ENCODE measurements around the gene DSG1.

- TF ChIP-seq CREB5 (CRISPR knock-in tag; IDR thresholded peaks at IDR 0.05; ENCODE audit: low read depth) (no peak), POU6F1 (CRISPR knock-in tag; IDR thresholded peaks at IDR 0.05; ENCODE audit: borderline replicate concordance, low read depth) (no peak), ZNF70 (CRISPR knock-in tag; IDR thresholded peaks at IDR 0.05) (no peak), RARB (CRISPR knock-in tag; IDR thresholded peaks at IDR 0.05) (no peak), PATZ1 (CRISPR knock-in tag; IDR thresholded peaks at IDR 0.05; ENCODE audit: borderline replicate concordance) (no peak), TSHZ2 (CRISPR knock-in tag; IDR thresholded peaks at IDR 0.05) (no peak), CSDC2 (CRISPR knock-in tag; IDR thresholded peaks at IDR 0.05) (no peak), ZFP3 (CRISPR knock-in tag; IDR thresholded peaks at IDR 0.05) (no peak), TCF4 (CRISPR knock-in tag; IDR thresholded peaks at IDR 0.05; ENCODE audit: borderline replicate concordance) (no peak), ZFP30 (CRISPR knock-in tag; IDR thresholded peaks at IDR 0.05) (no peak)
These were observed 37.0 kb downstream of the DSG1 start for GRCh38 chr18:31354990-31355389.

Data from SK-N-SH treated with all-trans-retinoic acid at 6 μM for 48 hours (cell line).